Ovary (tissue), 3 donors: ENCODE data around the gene ACSM2B.

Experiments
- CTCF ChIP-seq, 3 donors: fragments of 450-650 bp in 2 of 3; fragments of 200-600 bp in 1 of 3; IDR thresholded peaks; one replicate each; pipeline versions ENCODE4 v1.5.1 to v1.8.0; 2016 to 2022; ENCODE audit warnings: antibody characterized with exemption in 3 of 3, mild to moderate bottlenecking in 1 of 3
- EP300 ChIP-seq: sonication (generic); formaldehyde crosslinking; IDR thresholded peaks from one replicate; pipeline ENCODE4 v1.6.1; 2017; ENCODE audit warnings: antibody characterized with exemption
- POLR2A ChIP-seq: fragments of 450-650 bp; IDR thresholded peaks from one replicate; pipeline ENCODE4 v1.6.1; 2017; ENCODE audit warnings: antibody characterized with exemption, mild to moderate bottlenecking, moderate library complexity
- donor health status: DM: no; HTN: no; CAD: no.

- TF ChIP-seq CTCF (IDR thresholded peaks at IDR 0.05) = no peak
- no peak for TF ChIP-seq EP300
- no peak for TF ChIP-seq POLR2A
Observed at GRCh38 chr16:20517149-20517548, 59.0 kb downstream of the ACSM2B start.
